Measurements from ENCODE around the gene ZNF618. TPM values are rescaled to one million over a fixed set of nuclear protein-coding genes. Genes with fewer than 3 reads are reported as not detected.

Gene ZNF618
- total and polyA plus RNA-seq, 5 experiments from 2014 or later = 0.47 to 1.1 (median 0.69) TPM

DNA sequence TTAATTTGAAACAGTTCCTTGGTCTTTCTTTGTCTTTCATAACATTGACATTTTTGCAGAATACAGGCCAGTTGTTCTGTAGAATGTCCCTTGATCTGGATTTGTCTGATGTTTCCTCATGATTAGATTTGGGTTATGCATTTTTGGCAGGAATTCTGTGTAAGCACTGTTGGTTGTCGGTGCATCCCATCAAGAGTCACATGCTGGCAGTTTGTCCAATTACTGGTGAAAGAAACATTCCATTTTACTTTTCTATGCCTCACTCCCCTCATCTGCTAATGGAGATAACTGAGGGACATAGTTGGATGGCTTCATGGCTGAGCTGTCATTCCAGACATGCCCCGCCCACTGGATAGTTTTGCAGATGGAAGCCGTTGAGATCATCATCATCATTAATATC, 7.6 kb upstream of the ZNF618 start:
- H3K4me1 Mint-ChIP-seq = peaks cover 0 to 2% (median 0%) of the 10 kb centered on the region in 4 donors

DNA sequence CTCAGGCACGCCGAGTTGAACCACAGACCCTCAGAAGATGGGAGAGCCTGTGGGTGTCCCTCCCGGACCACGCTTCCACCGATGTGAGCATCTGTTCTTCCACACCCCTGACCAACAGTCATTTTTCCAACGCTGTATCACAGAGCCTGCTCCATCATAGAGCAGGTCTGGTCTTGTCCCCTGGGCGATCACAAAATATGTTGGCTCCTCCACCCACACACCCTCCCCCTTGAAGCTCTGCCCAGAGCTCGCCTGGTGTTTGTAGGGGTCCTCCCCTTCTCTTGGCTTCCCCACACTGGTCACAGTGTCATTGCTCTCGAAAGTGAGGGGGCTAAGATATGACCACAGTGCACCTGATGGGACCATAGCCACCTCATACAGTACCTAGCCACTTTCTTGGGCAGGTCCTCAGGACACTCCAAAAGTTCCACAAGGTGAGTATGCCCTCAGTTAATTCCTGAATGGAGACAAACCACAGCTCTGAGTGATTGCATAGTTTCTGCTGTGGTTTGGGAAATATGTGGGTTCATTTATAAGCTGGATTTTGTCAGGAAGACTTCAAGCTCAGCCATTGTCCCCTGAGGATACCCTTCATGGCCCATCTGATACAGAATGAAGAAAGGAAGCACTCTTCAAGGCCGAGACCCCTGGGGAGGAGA, 3.5 kb upstream of the ZNF618 start:
- Mint-ChIP-seq H3K4me1 (peaks cover 1 to 9% (median 4%) of the 10 kb centered on the region in 4 donors), H3K27me3 (peaks cover 6 to 12% (median 10%) of the 10 kb centered on the region in 5 donors), H3K4me3 (no peak overlapping the region), H3K9me3 (no peaks in the 10 kb centered on the region), H3K36me3 (peaks cover 0 to 2% (median 0%) of the 10 kb centered on the region in 3 donors), H3K27ac (no peak overlapping the region)
- no peak for DNase-seq
- no peak for ATAC-seq
- POLR2A ChIA-PET = no interaction called here

More for the DNA sequence above, 7.6 kb upstream of the ZNF618 start:
- POLR2A ChIA-PET = no interaction called here
- Mint-ChIP-seq H3K27ac (no peak overlapping the region), H3K9me3 (peaks cover 0 to 3% (median 0%) of the 10 kb centered on the region in 9 donors), H3K36me3 (no peaks in the 10 kb centered on the region), H3K27me3 (peaks cover 5 to 11% (median 8%) of the 10 kb centered on the region in 5 donors), H3K4me3 (no peak overlapping the region)
- ATAC-seq = no peak
- DNase-seq = no peak

DNA sequence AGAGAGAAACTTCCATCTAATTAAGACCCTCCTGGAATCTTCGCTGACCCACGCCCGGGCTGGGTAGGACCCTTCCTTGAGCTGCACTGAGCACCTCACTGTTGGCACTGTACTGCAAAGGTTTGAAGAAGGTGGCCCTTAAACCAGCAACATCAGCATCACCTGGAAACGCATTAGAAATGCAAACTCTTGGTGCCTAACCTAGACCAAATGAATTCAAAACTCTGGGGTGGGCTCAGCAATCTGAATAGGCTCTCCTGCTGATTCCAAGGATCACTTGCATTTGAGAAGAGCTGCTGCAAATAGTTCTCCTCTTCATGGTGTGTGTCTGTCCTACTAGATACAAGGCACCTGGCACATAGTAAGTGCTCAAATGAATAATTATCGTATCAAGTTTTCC, 2.7 kb upstream of the ZNF618 start:
- H3K9me3 Mint-ChIP-seq = no peaks in the 10 kb centered on the region
- DNase-seq (no peak), ATAC-seq (no peak)
- POLR2A ChIA-PET = no interaction called here
- H3K27me3 Mint-ChIP-seq = peaks cover 8 to 13% (median 10%) of the 10 kb centered on the region in 5 donors
- peak overlapping the region in 2 of 10 donors; percentile 25 to 45 for H3K4me3 Mint-ChIP-seq
- no peak overlapping the region for H3K27ac Mint-ChIP-seq
- peaks cover 0 to 2% (median 0%) of the 10 kb centered on the region in 3 donors for H3K36me3 Mint-ChIP-seq
- H3K4me1 Mint-ChIP-seq = peaks cover 1 to 9% (median 6%) of the 10 kb centered on the region in 4 donors

DNA sequence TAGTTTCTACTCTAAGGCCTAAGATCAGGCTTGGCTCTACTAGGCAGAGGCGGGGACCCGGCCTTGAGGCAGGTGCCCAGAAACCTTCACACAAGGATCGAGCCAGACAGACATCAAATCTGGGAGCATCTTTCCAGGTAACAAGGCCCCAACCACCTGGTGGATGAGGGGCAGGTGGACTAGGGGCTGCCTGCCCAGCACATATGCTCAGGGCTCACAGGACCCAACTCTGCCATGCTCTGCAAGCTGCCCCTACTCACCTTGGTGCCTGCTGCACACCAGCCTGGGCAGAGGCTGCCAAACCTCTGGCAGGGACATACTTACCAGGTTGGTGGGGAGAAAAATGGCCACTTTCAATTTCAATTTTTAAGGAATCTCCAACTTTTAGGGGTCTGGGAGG, 2.2 kb upstream of the ZNF618 start:
- H3K4me3 Mint-ChIP-seq = peak overlapping the region in 2 of 10 donors; percentile 25 to 45
- no peaks in the 10 kb centered on the region for H3K9me3 Mint-ChIP-seq
- peaks cover 0 to 2% (median 0%) of the 10 kb centered on the region in 3 donors for H3K36me3 Mint-ChIP-seq
- H3K4me1 Mint-ChIP-seq = peaks cover 1 to 9% (median 6%) of the 10 kb centered on the region in 4 donors
- no peak for ATAC-seq
- POLR2A ChIA-PET = no interaction called here
- H3K27me3 Mint-ChIP-seq = peaks cover 8 to 13% (median 10%) of the 10 kb centered on the region in 5 donors
- H3K27ac Mint-ChIP-seq = no peak overlapping the region
- no peak for DNase-seq

DNA sequence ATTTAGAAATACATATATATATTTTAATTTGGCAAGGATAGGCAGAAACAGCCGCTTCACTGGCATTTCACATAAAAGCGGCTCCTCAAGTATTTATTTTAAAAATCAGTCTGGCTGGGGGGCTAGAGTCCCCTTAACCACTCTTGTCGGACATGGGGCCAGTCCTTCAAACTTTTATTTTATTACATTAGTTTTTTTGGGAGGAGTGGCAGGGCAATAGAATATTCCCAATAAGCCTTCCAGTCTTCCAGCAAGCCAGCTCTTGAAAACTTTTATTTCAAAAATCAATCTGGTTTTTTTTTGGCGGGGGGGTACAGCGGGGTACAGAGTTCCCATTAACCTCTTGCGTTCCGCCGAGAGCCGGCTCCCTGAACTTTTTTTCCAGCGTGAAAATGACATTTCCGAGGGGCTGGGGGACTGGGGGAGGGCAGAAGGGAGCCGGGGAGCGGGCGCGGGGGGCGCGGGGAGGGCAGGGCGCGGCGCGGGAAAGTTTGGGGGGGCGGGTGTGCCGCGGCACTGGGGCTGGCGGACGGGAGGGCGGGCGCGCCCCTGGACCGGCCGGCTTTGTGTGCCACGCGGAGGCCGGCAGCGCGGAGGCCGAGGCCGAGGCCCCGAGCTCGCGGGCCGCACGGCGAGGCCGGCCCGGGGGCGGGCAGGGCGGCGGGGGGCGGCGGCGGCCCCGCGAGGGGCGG, 504 bp upstream of the ZNF618 start:
- H3K27ac Mint-ChIP-seq = no peak overlapping the region
- peaks cover 1 to 11% (median 6%) of the 10 kb centered on the region in 4 donors for H3K4me1 Mint-ChIP-seq
- H3K4me3 Mint-ChIP-seq = peak overlapping the region; percentile 50 to 99 (median 73)
- DNase-seq (no peak), ATAC-seq (peak in 1 of 2 donors; percentile 33)
- POLR2A ChIA-PET = no interaction called here
- peaks cover 8 to 13% (median 10%) of the 10 kb centered on the region in 5 donors for H3K27me3 Mint-ChIP-seq
- H3K9me3 Mint-ChIP-seq = no peaks in the 10 kb centered on the region
- H3K36me3 Mint-ChIP-seq = peaks cover 0 to 2% (median 0%) of the 10 kb centered on the region in 3 donors

DNA sequence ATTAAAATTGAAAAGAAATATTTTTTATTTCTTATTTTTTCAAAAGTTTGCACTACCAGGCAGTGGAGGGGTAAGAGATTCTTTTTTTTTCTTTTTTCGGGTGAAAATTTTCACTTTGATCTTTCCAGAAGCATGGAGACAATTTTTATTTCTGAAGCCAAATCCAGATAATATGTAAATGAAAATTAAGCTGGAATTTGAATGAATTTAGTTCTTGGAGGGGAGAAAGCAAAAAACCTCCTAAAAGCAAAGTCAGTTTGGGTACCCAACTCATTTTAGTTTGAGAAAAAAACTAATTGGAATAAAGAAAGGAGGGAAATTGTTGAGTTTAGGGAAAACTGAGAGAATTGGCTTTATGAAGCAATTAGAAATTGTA, 872 bp downstream of the ZNF618 start:
- ATAC-seq = no peak
- Mint-ChIP-seq H3K4me3 (peak overlapping the region; percentile 89 to 100 (median 94)), H3K4me1 (peaks cover 1 to 11% (median 6%) of the 10 kb centered on the region in 4 donors), H3K9me3 (no peaks in the 10 kb centered on the region), H3K27ac (peak overlapping the region in 4 of 10 donors; percentile 56 to 76 (median 62)), H3K27me3 (peaks cover 8 to 17% (median 11%) of the 10 kb centered on the region in 5 donors), H3K36me3 (peaks cover 0 to 2% (median 0%) of the 10 kb centered on the region in 3 donors)
- no peak for DNase-seq
- POLR2A ChIA-PET = no interaction called here

DNA sequence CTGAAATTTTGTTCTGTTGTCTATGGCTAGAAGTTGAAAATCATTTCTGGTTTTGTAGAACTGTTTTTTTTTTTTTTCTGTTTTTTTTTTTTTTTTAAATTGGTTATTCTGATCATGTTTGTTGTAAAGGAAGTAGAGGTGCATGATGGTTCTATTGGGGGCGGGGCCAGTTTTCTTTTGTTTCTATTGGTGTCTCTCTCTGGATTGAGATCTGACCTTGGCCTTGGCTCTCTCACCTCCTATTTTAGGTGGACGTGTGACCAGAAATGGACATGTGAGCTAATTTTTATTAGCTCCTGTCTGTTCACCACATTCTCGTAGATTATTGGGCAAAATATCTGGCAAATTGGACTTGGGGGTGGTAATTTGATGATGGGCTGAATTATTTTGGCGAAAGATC, 3.2 kb downstream of the ZNF618 start:
- peaks cover 4 to 18% (median 8%) of the 10 kb centered on the region in 5 donors for H3K27me3 Mint-ChIP-seq
- ATAC-seq = no peak
- peaks cover 0 to 2% (median 0%) of the 10 kb centered on the region in 3 donors for H3K36me3 Mint-ChIP-seq
- POLR2A ChIA-PET = interaction anchor here (0.7 kb wide), 1 partner anchor 830 kb away, joined by 7 read pairs; no protein-coding TSS in a partner anchor
- no peaks in the 10 kb centered on the region for H3K9me3 Mint-ChIP-seq
- no peak overlapping the region for H3K4me3 Mint-ChIP-seq
- peaks cover 1 to 11% (median 6%) of the 10 kb centered on the region in 4 donors for H3K4me1 Mint-ChIP-seq
- no peak overlapping the region for H3K27ac Mint-ChIP-seq
- no peak for DNase-seq

DNA sequence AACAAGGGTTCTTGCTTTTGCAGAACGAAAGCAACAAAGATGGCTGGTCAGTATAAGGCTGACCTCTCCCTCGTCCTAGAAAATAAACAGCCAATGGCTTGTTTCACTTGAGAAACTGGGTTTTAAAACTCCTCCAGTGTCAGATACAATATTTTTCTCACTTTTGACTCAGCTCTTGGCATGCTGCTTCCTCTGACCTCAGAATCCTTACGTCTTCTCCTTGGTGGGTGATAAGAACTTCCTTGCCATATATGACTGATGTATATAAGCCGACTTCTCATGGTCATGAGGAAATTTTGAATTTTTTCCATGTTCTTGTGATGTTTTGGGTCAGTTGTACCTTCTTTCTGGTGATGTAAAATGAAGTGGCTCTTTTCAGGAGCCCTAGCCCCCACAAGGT, 3.8 kb downstream of the ZNF618 start:
- no peak for DNase-seq
- no peak overlapping the region for H3K4me3 Mint-ChIP-seq
- peaks cover 0 to 2% (median 0%) of the 10 kb centered on the region in 3 donors for H3K36me3 Mint-ChIP-seq
- no peaks in the 10 kb centered on the region for H3K9me3 Mint-ChIP-seq
- no peak overlapping the region for H3K27ac Mint-ChIP-seq
- POLR2A ChIA-PET = no interaction called here
- peaks cover 2 to 18% (median 8%) of the 10 kb centered on the region in 5 donors for H3K27me3 Mint-ChIP-seq
- H3K4me1 Mint-ChIP-seq = peaks cover 1 to 14% (median 6%) of the 10 kb centered on the region in 4 donors
- ATAC-seq = no peak

DNA sequence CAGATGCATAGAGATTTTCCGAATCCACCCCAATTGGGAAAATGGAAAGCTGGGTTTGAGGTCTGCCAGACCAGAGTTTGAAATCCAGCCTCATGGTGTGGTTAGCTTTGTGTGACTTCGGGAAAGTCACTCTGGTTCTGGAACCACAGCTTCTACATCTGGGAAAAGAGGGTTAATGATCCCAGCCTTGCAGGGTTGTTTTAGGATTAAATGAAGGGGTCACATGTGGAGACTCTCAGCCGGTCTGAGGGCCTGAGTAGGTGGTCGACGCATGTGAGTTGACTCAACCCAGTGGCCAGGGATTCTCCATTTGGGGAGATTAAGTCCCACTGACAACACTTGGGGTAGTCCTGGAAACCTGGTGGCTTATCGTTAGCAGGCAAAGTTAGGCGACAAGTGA, 6.1 kb downstream of the ZNF618 start:
- H3K27me3 Mint-ChIP-seq = peaks cover 1 to 9% (median 4%) of the 10 kb centered on the region in 5 donors
- no peak for DNase-seq
- no peak for ATAC-seq
- H3K4me3 Mint-ChIP-seq = no peak overlapping the region
- H3K27ac Mint-ChIP-seq = no peak overlapping the region
- H3K4me1 Mint-ChIP-seq = peaks cover 7 to 28% (median 17%) of the 10 kb centered on the region in 4 donors
- no peaks in the 10 kb centered on the region for H3K9me3 Mint-ChIP-seq
- no peaks in the 10 kb centered on the region for H3K36me3 Mint-ChIP-seq
- POLR2A ChIA-PET = no interaction called here

DNA sequence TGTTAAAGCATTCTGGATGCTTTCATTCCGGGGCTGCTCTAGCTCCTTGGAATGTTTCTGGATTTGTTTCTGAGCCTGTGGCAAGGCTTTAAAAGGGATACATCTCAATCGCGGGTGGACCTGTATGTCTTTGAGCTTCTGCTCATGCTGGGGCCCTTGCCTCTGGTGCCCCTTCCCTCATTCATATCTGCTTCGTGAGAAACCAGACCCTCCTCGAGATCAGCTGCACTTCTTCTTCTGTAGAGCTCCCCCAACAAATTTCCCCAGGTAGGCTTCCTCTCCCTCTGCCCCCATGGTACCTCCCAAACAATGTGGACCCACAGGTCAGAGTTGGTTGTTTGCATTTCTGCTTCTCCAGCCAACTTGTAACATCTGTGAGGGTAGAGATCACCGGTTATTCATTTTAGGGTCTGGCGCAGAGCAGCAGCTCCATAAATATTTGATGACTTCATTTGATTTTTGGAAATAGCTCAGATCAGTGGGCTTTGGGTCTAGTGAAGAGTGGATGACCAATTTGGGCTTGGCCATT, 6.6 kb downstream of the ZNF618 start:
- ATAC-seq (no peak), DNase-seq (no peak)
- Mint-ChIP-seq H3K36me3 (no peaks in the 10 kb centered on the region), H3K4me3 (no peak overlapping the region), H3K4me1 (peaks cover 7 to 30% (median 20%) of the 10 kb centered on the region in 4 donors), H3K27ac (no peak overlapping the region), H3K27me3 (peaks cover 1 to 9% (median 4%) of the 10 kb centered on the region in 5 donors), H3K9me3 (no peaks in the 10 kb centered on the region)
- POLR2A ChIA-PET = no interaction called here

DNA sequence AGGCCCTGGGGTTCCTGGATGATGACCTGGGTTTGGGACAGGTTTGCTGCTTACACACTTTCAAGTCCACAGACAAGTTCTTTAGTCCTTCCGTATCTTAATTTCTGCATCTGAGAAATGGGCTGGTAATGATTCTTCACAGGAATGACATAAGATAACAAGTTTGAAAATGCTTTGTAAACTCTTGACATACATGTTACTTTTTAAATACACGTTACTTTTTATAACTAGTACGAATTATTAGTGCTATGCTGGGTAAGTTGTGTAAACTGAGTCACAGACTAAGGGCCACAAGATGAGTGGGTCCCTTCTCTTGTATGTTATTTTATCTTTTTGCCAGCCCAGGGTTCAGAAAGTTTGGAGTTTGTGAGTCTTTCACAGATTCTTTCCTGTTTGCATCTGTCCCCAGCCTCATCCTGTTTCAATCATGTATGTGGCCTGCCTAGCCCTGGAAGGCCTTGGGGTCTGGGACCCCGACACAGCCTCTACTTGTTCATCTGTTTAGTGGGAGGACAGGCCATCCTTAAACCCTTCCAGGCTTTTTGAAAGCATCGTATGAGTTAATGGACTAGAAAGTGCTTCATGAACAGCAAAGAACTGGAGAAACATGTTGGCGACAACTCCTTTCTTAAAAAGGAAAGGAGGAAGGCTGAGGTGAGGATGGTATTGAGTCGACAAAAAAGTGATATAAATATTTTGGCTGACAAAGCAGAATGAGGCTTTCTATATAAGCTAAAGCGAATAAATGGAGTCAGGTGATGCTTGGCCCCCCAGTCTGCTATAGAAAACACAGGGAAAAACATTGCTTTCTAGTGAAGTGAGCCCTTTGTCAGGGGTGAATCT, 9.3 kb downstream of the ZNF618 start:
- peaks cover 0 to 1% (median 0%) of the 10 kb centered on the region in 9 donors for H3K9me3 Mint-ChIP-seq
- no peak for DNase-seq
- POLR2A ChIA-PET = no interaction called here
- no peak for ATAC-seq
- H3K27ac Mint-ChIP-seq = peak overlapping the region in 9 of 10 donors; percentile 23 to 87 (median 43)
- H3K27me3 Mint-ChIP-seq = peaks cover 0 to 9% (median 3%) of the 10 kb centered on the region in 5 donors
- no peaks in the 10 kb centered on the region for H3K36me3 Mint-ChIP-seq
- H3K4me3 Mint-ChIP-seq = peak overlapping the region in 9 of 10 donors; percentile 64 to 85 (median 77)
- peaks cover 7 to 25% (median 20%) of the 10 kb centered on the region in 4 donors for H3K4me1 Mint-ChIP-seq

DNA sequence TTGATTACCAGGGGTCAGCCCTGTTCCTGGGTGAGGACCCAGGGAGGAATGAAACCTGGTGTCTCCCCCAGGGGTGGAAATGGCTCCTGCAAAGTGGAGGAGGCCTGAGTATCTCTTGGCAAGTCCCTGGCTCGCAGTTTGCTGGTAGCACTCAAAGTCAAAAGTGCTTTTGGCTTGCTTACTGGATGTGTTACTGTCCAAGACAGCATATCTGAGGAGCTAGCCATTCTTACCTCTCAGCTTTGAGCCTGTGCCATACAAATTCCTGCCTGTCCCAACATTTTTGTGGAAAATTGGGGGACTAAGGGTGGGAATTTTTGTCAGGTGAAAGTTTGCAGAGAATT, 9.9 kb downstream of the ZNF618 start:
- peak overlapping the region in 7 of 10 donors; percentile 5 to 87 (median 48) for H3K27ac Mint-ChIP-seq
- ATAC-seq (no peak), DNase-seq (no peak)
- peaks cover 0 to 9% (median 3%) of the 10 kb centered on the region in 5 donors for H3K27me3 Mint-ChIP-seq
- H3K36me3 Mint-ChIP-seq = peaks cover 0 to 2% (median 0%) of the 10 kb centered on the region in 3 donors
- H3K4me3 Mint-ChIP-seq = peak overlapping the region; percentile 69 to 85 (median 78)
- peaks cover 7 to 25% (median 20%) of the 10 kb centered on the region in 4 donors for H3K4me1 Mint-ChIP-seq
- POLR2A ChIA-PET = no interaction called here
- peaks cover 0 to 6% (median 0%) of the 10 kb centered on the region in 9 donors for H3K9me3 Mint-ChIP-seq

Data from naive thymus-derived CD8-positive, alpha-beta T cell (primary cell).